Progenitor cell of endocrine pancreas (in vitro differentiated cells): Measurements from ENCODE around the gene PRKCB. TPM values are rescaled to one million over a fixed set of nuclear protein-coding genes. Genes with fewer than 3 reads are reported as not detected.

ENCODE experiments used
- DNase-seq: peaks from one replicate; pipeline ENCODE4 v3.0.0; 2021; ENCODE audit warnings: low spot score; ENCODE audit not compliant: unreplicated experiment
- H3K27ac Mint-ChIP-seq: 2 replicates; pipeline ENCODE4 v1.8.0; 2021; ENCODE audit warnings: mild to moderate bottlenecking, moderate library complexity, mixed read lengths
- H3K27me3 Mint-ChIP-seq: 2 replicates; pipeline ENCODE4 v1.8.0; 2021; ENCODE audit warnings: mixed read lengths
- H3K36me3 Mint-ChIP-seq: 2 replicates; pipeline ENCODE4 v1.8.0; 2022; ENCODE audit warnings: mixed read lengths; ENCODE audit not compliant: insufficient read depth
- H3K4me1 Mint-ChIP-seq: 2 replicates; pipeline ENCODE4 v1.8.0; 2021; ENCODE audit warnings: low read depth, mixed read lengths
- H3K4me3 Mint-ChIP-seq: 2 replicates; pipeline ENCODE4 v1.8.0; 2021; ENCODE audit warnings: low read depth, mild to moderate bottlenecking, moderate library complexity, mixed read lengths
- H3K9me3 Mint-ChIP-seq: 2 replicates; pipeline ENCODE4 v1.8.0; 2021; ENCODE audit warnings: low read depth, mixed read lengths
- total RNA-seq: library from RNA; stranded (reverse); gene quantifications from 2 replicates; pipeline ENCODE4 v1.2.1, GENCODE V29; 2021
- TF ChIP-seq, protein P1 (sequence below): fragments of 200-600 bp; sonication (generic); IDR thresholded peaks from one replicate; pipeline ENCODE4 v1.5.0; 2021; ENCODE audit warnings: antibody characterized with exemption, mild to moderate bottlenecking; ENCODE audit not compliant: unreplicated experiment

PRKCB gene
- total RNA-seq, 1 donor from 2014 or later = 0.36 TPM

GRCh38 chr16:24198807-24199533 is 363.2 kb downstream of the PRKCB start:
- no peak overlapping the region for H3K4me3 Mint-ChIP-seq
- TF ChIP-seq, protein P1, sequence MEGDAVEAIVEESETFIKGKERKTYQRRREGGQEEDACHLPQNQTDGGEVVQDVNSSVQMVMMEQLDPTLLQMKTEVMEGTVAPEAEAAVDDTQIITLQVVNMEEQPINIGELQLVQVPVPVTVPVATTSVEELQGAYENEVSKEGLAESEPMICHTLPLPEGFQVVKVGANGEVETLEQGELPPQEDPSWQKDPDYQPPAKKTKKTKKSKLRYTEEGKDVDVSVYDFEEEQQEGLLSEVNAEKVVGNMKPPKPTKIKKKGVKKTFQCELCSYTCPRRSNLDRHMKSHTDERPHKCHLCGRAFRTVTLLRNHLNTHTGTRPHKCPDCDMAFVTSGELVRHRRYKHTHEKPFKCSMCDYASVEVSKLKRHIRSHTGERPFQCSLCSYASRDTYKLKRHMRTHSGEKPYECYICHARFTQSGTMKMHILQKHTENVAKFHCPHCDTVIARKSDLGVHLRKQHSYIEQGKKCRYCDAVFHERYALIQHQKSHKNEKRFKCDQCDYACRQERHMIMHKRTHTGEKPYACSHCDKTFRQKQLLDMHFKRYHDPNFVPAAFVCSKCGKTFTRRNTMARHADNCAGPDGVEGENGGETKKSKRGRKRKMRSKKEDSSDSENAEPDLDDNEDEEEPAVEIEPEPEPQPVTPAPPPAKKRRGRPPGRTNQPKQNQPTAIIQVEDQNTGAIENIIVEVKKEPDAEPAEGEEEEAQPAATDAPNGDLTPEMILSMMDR = no peak
- peaks cover 18% of the 10 kb centered on the region for H3K27me3 Mint-ChIP-seq
- no peak for DNase-seq
- no peaks in the 10 kb centered on the region for H3K36me3 Mint-ChIP-seq
- H3K27ac Mint-ChIP-seq = no peak overlapping the region
- H3K4me1 Mint-ChIP-seq = no peaks in the 10 kb centered on the region
- peaks cover 3% of the 10 kb centered on the region for H3K9me3 Mint-ChIP-seq

- H3K27me3 Mint-ChIP-seq = peaks cover 32% of the 10 kb centered on the region
- TF ChIP-seq, protein P1 = no peak
- H3K36me3 Mint-ChIP-seq = no peaks in the 10 kb centered on the region
- H3K9me3 Mint-ChIP-seq = peaks cover 3% of the 10 kb centered on the region
- H3K4me3 Mint-ChIP-seq = no peak overlapping the region
- DNase-seq = no peak
- no peaks in the 10 kb centered on the region for H3K4me1 Mint-ChIP-seq
- no peak overlapping the region for H3K27ac Mint-ChIP-seq
These were observed 367.9 kb downstream of the PRKCB start for GRCh38 chr16:24203675-24204074.

DNA sequence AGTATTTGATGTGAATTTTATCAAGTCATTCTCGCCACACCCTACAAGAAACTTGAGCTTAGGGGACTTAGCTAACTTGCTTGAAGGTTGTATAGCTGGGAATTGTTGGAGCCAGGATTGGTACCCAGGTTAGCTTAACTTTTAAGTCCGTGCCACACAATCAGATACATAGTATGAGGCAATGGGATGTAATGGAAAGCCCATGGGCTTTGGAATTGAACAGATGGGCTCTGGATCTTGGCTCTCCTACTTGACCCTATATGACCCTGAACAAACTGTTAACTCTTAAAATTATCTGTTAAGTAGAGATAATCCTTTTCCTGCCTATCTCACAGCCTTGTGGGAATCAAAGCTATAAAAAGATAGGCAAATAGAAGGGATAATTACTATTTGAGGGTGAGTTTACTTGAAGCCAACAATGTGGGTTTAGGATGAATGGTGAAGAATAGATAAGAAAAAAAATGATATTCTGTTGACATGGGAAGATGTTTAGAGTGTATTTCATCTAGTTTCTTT is 368.4 kb downstream of the PRKCB start:
- Mint-ChIP-seq H3K36me3 (no peaks in the 10 kb centered on the region), H3K27me3 (peaks cover 34% of the 10 kb centered on the region), H3K9me3 (peaks cover 3% of the 10 kb centered on the region), H3K27ac (no peak overlapping the region), H3K4me3 (no peak overlapping the region), H3K4me1 (no peaks in the 10 kb centered on the region)
- DNase-seq = no peak
- TF ChIP-seq, protein P1 = no peak

GRCh38 chr16:24206926-24207325 is 371.1 kb downstream of the PRKCB start:
- DNase-seq = no peak
- no peak overlapping the region for H3K27ac Mint-ChIP-seq
- no peak overlapping the region for H3K4me3 Mint-ChIP-seq

GRCh38 chr16:24208710-24209109 is 372.9 kb downstream of the PRKCB start:
- H3K27me3 Mint-ChIP-seq = peaks cover 39% of the 10 kb centered on the region
- H3K36me3 Mint-ChIP-seq = no peaks in the 10 kb centered on the region
- no peaks in the 10 kb centered on the region for H3K4me1 Mint-ChIP-seq
- TF ChIP-seq, protein P1 = no peak
- DNase-seq = no peak
- no peak overlapping the region for H3K4me3 Mint-ChIP-seq
- H3K27ac Mint-ChIP-seq = no peak overlapping the region
- H3K9me3 Mint-ChIP-seq = no peaks in the 10 kb centered on the region

More at GRCh38 chr16:24206926-24207325, 371.1 kb downstream of the PRKCB start:
- Mint-ChIP-seq H3K9me3 (peaks cover 3% of the 10 kb centered on the region), H3K4me1 (no peaks in the 10 kb centered on the region), H3K36me3 (no peaks in the 10 kb centered on the region), H3K27me3 (peaks cover 43% of the 10 kb centered on the region)
- TF ChIP-seq, protein P1 = no peak
